ENCODE results near the gene TSPOAP1.

TSPOAP1 gene

DNA sequence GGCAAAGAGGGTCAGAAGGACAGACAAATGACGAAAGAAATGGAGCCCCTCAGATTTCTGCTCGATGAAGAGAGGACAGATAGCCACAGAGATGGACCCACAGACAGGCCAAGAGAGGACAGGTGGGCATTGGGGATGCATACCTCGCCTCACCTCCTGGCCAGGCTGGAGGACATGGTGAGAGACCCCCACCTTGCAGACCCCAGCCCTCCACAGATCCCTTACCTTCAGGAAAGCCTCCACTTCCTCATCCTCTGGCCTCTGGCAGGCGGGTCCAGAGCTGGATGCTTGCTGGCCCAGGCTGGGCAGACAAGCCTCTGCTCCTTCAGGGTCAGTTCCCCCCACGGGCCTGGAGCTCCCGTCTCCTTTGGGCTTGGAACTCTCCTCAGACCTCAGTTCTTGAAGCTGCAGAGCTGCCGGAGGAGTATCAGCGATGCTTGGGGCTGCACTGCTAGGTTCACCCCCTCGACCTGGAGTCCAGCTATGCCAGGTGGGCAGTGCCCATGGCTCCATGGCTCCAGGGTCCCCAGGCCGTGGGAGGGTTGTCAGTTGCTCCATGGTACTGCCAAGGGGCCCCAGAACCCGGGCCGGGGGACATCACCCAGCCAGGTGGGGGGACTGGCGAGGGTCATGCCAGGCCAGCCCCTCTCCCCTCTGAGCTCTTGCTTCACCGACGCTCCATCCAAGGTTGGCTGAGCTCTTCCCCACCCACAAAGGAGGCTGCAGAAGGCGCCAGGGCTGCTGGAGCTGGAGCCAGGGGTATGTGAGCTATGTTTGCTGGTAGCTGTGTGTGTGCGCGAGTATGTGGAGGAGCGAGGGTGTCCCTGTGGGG, 1.0 kb downstream of the TSPOAP1 start:
- DNase-seq = no peak

- DNase-seq = no peak
These were observed 1.8 kb downstream of the TSPOAP1 start for GRCh38 chr17:58326609-58327362.

DNA sequence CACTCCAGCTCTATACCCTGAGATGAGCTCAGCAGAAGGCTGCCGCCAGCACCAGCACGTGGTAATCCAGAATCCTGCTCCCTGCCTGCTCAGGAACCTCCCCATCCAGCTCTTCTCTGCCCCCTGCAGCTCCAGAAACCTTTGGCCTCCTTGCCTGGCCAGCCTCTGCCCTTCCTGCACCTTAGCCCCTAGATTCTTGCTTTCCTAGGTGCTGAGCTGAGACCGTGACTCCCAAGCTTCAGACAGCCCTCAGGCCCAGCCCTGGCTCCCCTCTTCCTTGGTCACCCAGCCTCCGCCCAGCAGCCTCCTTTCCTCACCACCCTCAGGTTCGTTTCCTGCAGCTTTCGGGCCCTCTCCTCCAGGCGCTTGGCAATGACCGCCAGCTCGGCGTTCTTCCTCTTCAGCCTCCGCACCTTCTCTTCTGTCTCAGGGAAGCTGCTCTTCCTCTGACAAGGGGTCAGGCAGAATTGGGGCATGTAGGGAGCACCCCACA, 2.6 kb downstream of the TSPOAP1 start:
- no peak for DNase-seq

- DNase-seq = no peak
These were observed 3.3 kb downstream of the TSPOAP1 start for GRCh38 chr17:58325289-58325726.

- DNase-seq = no peak
These were observed 3.9 kb downstream of the TSPOAP1 start for GRCh38 chr17:58324409-58325288.

GRCh38 chr17:58324056-58324408, 4.6 kb downstream of the TSPOAP1 start:
- no peak for DNase-seq

DNA sequence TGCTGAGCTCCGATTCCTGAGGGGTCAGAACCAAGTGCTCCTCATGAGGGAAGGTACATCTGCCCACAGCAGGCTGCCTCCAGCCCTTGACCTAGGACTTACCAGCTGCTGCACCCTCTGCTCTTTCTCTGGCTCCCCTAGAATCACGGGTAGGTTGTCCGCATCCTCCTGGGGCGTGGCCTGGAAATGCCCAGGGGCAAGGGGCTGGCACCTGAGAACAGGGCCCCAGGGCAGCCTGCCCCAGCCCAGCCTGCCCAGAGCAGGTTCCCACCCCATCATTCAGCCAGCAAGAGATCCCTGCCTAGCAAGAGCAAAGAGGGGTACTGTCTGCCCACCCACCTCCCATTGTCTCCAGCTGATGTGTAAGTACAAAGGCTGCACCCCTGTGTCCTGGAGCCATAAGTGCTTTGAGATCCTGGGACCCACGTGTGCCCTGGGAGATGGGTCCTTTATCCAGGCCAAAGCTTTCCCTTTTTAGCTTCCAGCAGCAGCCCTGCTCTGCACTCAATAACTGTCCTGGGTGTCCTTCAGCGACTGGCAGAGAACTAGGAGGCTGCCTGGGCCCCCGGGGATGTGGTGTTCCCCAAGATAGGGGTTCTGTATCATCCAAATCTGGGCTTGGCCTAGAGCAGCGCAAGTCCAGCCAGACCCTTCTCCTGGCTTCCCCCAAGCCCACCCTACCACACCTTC, 5.1 kb downstream of the TSPOAP1 start:
- no peak for DNase-seq

GRCh38 chr17:58322581-58323185, 5.9 kb downstream of the TSPOAP1 start:
- no peak for DNase-seq

DNA sequence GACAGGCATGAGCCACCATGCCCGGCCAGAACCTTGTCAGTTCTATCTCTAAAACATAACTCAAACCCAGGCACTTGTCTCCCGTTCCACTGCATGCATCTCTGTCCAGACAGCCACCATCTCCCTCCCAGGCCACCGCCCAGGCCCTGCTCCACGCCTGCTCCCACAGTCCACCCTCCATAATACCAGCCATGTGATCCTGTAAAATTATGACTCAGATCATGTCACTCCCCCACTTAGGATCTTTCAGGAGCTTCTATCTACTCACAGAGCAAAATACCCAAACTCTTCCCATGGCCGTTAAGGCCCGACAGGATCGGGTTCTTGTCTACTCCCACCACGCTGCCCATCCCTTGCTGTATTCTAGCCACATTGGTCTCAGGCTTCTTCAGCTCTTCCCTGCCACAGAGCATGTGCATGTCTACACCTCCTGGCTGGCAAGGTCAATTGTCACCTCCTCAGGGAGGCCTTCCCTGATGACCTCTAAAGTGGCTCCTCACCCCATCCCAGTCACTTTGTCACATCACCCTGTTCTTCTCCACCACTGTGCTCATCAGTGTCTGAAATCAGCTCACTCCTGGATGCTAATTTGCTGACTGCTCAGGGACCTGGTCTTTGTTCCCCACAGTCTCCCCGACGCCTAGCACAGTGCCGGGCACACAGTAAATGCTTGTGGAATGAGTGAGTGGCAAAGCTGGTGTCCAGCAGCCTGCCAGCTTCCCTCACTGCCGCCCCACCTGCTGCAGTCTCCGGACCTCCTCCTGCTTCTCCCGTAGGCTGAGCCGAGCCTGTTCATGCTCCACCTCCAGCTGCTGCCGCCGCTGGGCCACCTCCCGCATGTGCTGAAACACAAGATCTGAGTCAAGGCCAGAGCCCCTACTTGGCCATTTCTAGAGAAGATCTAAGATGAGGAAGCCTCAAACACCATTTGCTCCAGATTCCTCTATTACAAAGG, 6.7 kb downstream of the TSPOAP1 start:
- no peak for DNase-seq

- no peak for DNase-seq
These were observed 7.8 kb downstream of the TSPOAP1 start for GRCh38 chr17:58320570-58321323.

DNA sequence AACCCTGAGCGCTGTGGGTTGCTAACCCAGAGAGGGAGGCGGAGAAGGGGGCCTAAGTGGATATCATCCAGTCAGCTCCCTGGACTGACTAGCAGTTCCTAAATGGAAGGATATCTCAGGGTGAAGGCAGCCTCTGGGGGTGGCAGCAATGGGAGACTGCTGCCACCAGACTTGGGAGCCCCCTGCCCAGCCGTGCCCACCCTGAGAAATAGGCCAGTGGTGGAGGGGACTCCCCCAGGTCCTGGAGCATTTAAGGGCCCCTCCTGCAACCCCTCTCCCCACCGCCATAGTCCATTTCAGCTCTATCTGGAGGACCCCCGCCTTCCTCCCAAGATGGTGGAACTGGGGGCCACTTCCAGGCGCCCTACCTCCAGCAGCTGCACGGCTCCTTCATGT, 8.4 kb downstream of the TSPOAP1 start:
- no peak for DNase-seq

GRCh38 chr17:58319173-58320162, 9.1 kb downstream of the TSPOAP1 start:
- DNase-seq = no peak

DNA sequence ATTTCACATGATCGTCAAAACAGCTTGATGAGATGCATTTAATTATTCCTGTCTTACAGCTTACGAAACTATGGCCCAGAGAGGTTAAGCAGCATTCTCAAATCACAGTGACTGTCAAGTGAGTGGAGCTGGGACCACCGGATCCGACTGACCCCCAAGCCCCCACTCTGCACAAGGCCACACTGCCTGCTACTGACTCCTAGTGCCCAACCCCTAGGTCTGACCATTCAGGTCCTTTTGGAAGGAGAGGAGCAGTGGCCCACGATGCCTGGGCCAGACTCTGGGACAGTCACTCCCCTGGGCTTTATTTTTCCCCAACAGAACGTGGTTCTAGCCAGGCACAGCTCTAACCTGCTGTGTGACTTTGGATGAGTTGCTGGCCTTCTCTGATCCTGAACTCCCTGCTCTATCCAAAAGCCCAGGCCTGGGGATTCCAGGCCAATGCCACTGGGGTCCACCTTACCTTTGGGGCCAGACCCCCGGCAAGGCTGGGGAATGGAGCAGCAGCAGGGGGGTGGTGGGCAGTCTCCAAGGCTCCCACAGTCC, 9.9 kb downstream of the TSPOAP1 start:
- DNase-seq = no peak

GRCh38 chr17:58318065-58318481, 10.5 kb downstream of the TSPOAP1 start:
- DNase-seq = no peak

DNA sequence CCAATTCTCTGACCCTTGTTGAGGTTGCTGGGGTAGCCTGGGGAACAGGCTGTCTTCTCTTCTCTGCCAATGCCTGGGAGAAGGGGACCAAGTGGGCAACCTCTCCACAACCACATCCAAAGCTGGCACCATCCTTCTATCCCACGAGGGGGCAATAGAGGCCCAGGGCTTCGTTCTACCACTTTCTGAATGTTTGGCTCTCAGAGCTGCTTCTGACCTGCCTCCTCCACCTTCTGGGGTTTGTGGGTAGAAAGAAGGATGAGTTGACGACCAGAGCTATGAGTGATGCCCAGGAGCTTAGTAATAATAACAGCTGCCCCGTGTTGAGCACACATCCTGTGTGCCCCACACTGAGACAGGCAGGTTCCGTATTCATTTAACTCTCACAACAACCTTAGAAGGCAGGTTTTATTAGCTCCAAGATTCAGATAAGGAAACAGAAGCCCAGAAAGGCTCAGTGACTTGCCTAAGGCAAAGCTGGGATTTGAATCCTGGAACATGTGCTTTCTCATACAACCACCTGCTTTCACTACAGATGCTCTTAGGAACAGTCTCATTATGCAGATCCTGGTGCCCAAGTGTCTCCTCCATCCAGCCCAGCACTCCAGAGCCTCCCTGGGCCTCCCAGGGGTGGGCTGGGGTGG, 11.1 kb downstream of the TSPOAP1 start:
- DNase-seq = peak; percentile 67

GRCh38 chr17:58316260-58316960, 12.2 kb downstream of the TSPOAP1 start:
- DNase-seq = no peak

DNA sequence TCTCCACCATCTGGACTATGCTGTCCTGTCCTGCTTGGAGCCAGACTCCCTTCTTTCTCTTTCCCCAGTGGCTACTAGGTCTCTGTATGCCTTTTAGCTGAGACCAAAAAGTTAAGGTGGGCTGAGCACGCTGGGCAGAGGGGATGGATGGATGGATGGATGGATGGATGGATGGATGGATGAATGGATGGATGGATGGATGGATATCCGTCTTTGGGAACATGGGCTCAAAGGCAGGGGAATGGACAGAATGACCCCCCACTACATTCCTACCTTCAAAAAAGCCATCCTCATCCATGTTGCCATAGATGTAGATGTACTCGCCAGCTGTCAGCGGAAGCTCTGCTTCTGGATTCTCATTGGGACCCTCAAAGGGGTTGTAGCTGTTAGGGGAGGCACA, 12.8 kb downstream of the TSPOAP1 start:
- no peak for DNase-seq
